Aorta (tissue), 5 donors: Measurements from ENCODE around the gene MBOAT7. TPM values are rescaled to one million over a fixed set of nuclear protein-coding genes. Genes with fewer than 3 reads are reported as not detected.
"Not testable (repeated sequence)": the region's sequence is repeated elsewhere in the genome, so short reads cannot be mapped to it uniquely, and the experiment has no call there.

ENCODE experiments used
- ATAC-seq: fragments of 200-7000 bp; cut with Tn5 transposase; one replicate; pipeline ENCODE4 v1.9.1; 2022; ENCODE audit warnings: moderate library complexity; ENCODE audit not compliant: low FRiP score
- DNase-seq, 2 donors: peaks; one replicate each; pipeline ENCODE4 v3.0.0-alpha.2; 2020
- H3K27ac ChIP-seq, 2 donors: one replicate each; pipeline ENCODE4 v1.5.1; 2013; ENCODE audit warnings: low read length in 2 of 2, mild to moderate bottlenecking in 2 of 2, moderate library complexity in 2 of 2, control low read depth in 1 of 2, inconsistent platforms in 1 of 2, low read depth in 1 of 2
- H3K27me3 ChIP-seq, 2 donors: one replicate each; pipeline ENCODE4 v1.6.1; 2013; ENCODE audit warnings: control low read depth in 1 of 2, low read length in 1 of 2, mild to moderate bottlenecking in 1 of 2, moderate library complexity in 1 of 2; ENCODE audit not compliant: insufficient read depth in 2 of 2, control insufficient read depth in 1 of 2
- H3K36me3 ChIP-seq, 2 donors: one replicate each; pipeline ENCODE4 v1.6.1; 2013; ENCODE audit warnings: control low read depth in 1 of 2, low read length in 1 of 2, mild to moderate bottlenecking in 1 of 2; ENCODE audit not compliant: insufficient read depth in 2 of 2, control insufficient read depth in 1 of 2
- H3K4me1 ChIP-seq, 2 donors: one replicate each; pipeline ENCODE4 v1.6.1; 2013; ENCODE audit warnings: low read length in 2 of 2, control low read depth in 1 of 2, mild to moderate bottlenecking in 1 of 2, moderate library complexity in 1 of 2; ENCODE audit not compliant: insufficient read depth in 2 of 2, control insufficient read depth in 1 of 2
- H3K4me3 ChIP-seq, 2 donors: one replicate each; pipeline ENCODE4 v1.5.1; 2013; ENCODE audit warnings: low read length in 2 of 2, control low read depth in 1 of 2, mild to moderate bottlenecking in 1 of 2
- H3K9me3 ChIP-seq: one replicate; pipeline ENCODE4 v1.6.1; 2013; ENCODE audit warnings: mild to moderate bottlenecking, low read length; ENCODE audit not compliant: control insufficient read depth
- WGBS, 2 donors: extraction: QIAGEN DNeasy Blood & Tissue Kit; methylation state at CpG; one replicate each; pipeline ENCODE4 v1.1.7; 2013; 5-methylcytosine and 5-hydroxymethylcytosine counted together
- intact Hi-C, 2 donors: fragments of 100-400 bp; cut with DNase I; formaldehyde crosslinking; loops; one replicate each; pipeline versions ENCODE4 v1.14.2 to v1.15.0; 2022
- polyA plus RNA-seq, 2 donors: library from polyadenylated mRNA; stranded (reverse); fragments of 200-250 nt; gene quantifications; one replicate each; pipeline ENCODE4 v1.2.3, GENCODE V29; 2013
- total RNA-seq, 2 donors: library from RNA; stranded (reverse); fragmentation: NEBNext Ultra II Directional; extraction: Animal tissue kit (Norgen Biotek cat#: 25700); gene quantifications; one replicate each; pipeline ENCODE4 v1.2.1, GENCODE V29; 2021
- donor health status: healthy with polysubstance abuse.
- donor health status: Bipolar disorder and iron deficiency.
- donor health status: DM: no; HTN: no; CAD: no.
- donor health status: DM: no; HTN: no; CAD: no.
- donor health status: DM: yes; HTN: yes; CAD: no.

MBOAT7 gene
- total and polyA plus RNA-seq, 4 donors, result 11.9 to 40.7 (median 26.7) TPM

GRCh38 chr19:54196536-54196935 lies 7.2 kb upstream of the MBOAT7 start:
- intact Hi-C loops, result loop anchor here in 1 of 2 donors (10.0 kb wide), 1 partner anchor 332 kb away; the partner anchor contains the start of gene MYADM
- peak; percentile 27 to 47 for DNase-seq
- 95 to 96% methylated on average over 7 of the region's 7 CpGs for WGBS, 2 donors
- H3K9me3 ChIP-seq, result no peaks in the 10 kb centered on the region
- H3K27me3 ChIP-seq, result no peaks in the 10 kb centered on the region
- no peaks in the 10 kb centered on the region for H3K4me1 ChIP-seq
- no peak overlapping the region for H3K27ac ChIP-seq
- ATAC-seq, result no peak
- H3K36me3 ChIP-seq, result no peaks in the 10 kb centered on the region
- no peak overlapping the region for H3K4me3 ChIP-seq

- not testable (repeated sequence) for H3K36me3 ChIP-seq, H3K4me1 ChIP-seq, H3K27me3 ChIP-seq, H3K27ac ChIP-seq, H3K9me3 ChIP-seq, H3K4me3 ChIP-seq, DNase-seq, ATAC-seq
- 92 to 93% methylated on average over 12 of the region's 12 CpGs for WGBS, 2 donors
- intact Hi-C loops, result loop anchor here (5.0 to 10.0 kb wide), 3 partner anchors 77 to 330 kb away; partner anchors contain the start of genes MYADM (in 2 of the 2), PRPF31 (in 1 of the 2) and TFPT (in 1 of the 2)
These were observed 5.1 kb upstream of the MBOAT7 start for GRCh38 chr19:54194463-54194862.

DNA sequence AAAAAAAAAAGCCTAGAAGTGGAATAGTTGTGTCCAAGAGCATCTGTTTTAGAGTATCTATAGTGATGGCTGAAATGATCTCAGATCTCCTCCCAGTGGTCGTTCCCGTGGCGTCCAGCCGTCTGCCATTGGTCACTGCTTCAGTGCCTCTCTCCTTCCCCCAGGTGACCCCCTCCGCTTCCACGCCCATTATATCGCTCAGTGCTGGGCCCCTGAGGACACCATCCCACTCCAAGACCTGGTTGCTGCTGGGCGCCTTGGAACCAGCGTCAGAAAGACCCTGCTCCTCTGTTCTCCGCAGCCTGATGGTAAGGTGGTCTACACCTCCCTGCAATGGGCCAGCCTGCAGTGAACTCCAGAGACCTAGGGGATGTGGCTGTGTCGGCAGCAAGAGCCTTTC lies 3.6 kb upstream of the MBOAT7 start:
- Histone ChIP-seq H3K27ac (no peak overlapping the region), H3K9me3 (no peaks in the 10 kb centered on the region), H3K27me3 (no peaks in the 10 kb centered on the region), H3K36me3 (no peaks in the 10 kb centered on the region), H3K4me1 (no peaks in the 10 kb centered on the region), H3K4me3 (no peak overlapping the region)
- ATAC-seq (no peak), DNase-seq (peak in 1 of 2 donors; percentile 44)
- intact Hi-C loops, result loop anchor here (5.0 to 10.0 kb wide), 3 partner anchors 76 to 328 kb away; partner anchors contain the start of genes MYADM (in 2 of the 2), PRPF31 (in 1 of the 2) and TFPT (in 1 of the 2)
- WGBS, 2 donors, result 93 to 95% methylated on average over 11 of the region's 11 CpGs

DNA sequence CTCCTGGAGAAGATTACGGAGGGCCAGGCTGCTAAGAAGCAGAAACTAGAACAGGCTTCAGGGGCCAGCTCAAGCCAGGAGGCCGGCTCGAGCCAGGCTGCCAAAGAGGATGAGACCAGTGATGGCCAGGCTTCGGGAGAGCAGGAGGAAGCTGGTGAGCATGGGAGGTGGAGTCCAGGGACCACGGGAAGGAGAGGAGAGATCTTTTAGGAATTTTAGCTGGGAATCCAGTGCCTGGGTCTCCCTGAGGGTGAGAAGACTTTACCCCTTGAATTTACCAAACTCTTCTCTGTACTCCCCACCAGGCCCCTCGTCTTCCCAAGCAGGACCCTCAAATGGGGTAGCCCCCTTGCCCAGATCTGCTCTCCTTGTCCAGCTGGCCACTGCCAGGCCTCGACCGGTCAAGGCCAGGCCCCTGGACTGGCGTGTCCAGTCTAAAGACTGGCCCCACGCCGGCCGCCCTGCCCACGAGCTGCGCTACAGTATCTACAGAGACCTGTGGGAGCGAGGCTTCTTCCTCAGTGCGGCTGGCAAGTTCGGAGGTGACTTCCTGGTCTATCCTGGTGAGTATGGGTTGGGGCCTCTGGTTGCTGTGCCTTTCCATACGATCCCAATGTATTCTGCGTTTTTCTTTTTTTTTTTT lies 2.6 kb upstream of the MBOAT7 start:
- Histone ChIP-seq H3K4me1 (no peaks in the 10 kb centered on the region), H3K36me3 (no peaks in the 10 kb centered on the region), H3K9me3 (no peaks in the 10 kb centered on the region), H3K27ac (peak overlapping the region in 1 of 2 donors; percentile 56), H3K27me3 (no peaks in the 10 kb centered on the region), H3K4me3 (peak overlapping the region; percentile 42 to 54)
- ATAC-seq, result no peak
- intact Hi-C loops, result loop anchor here (5.0 to 10.0 kb wide), 3 partner anchors 75 to 327 kb away; partner anchors contain the start of genes MYADM (in 2 of the 2), PRPF31 (in 1 of the 2) and TFPT (in 1 of the 2)
- DNase-seq, result peak; percentile 54 to 77
- 61 to 62% methylated on average over 19 of the region's 19 CpGs for WGBS, 2 donors

- DNase-seq (peak; percentile 94), ATAC-seq (peak; percentile 65)
- intact Hi-C loops, result loop anchor here (5.0 to 10.0 kb wide), 3 partner anchors 74 to 326 kb away; partner anchors contain the start of genes MYADM (in 2 of the 2), PRPF31 (in 1 of the 2) and TFPT (in 1 of the 2)
- Histone ChIP-seq H3K9me3 (no peaks in the 10 kb centered on the region), H3K4me3 (peak within 1 kb of the TSS; percentile 42 to 54), H3K27ac (peak within 1 kb of the TSS; percentile 47 to 94), H3K4me1 (no peaks in the 10 kb centered on the region), H3K36me3 (no peaks in the 10 kb centered on the region), H3K27me3 (no peaks in the 10 kb centered on the region)
- WGBS, 2 donors, result 1% methylated on average over 70 to 77 of the region's 77 CpGs
These were observed 1.8 kb upstream of the MBOAT7 start, which contains the start of gene TSEN34 for GRCh38 chr19:54191011-54191810. Gene TSEN34 (plus strand): TSS chr19:54191308. CDS start chr19:54191365, 57 bp downstream.

GRCh38 chr19:54190503-54191010 lies 1.2 kb upstream of the MBOAT7 start:
- intact Hi-C loops, result loop anchor here (1.0 to 10.0 kb wide), 4 partner anchors 53 to 326 kb away; partner anchors contain the start of genes MYADM (in 2 of the 2), CNOT3 (in 1 of the 2), PRPF31 (in 1 of the 2) and TFPT (in 1 of the 2)
- peak; percentile 91 for ATAC-seq
- DNase-seq, result peak; percentile 100
- H3K4me3 ChIP-seq, result peak overlapping the region; percentile 42 to 54
- no peaks in the 10 kb centered on the region for H3K36me3 ChIP-seq
- H3K9me3 ChIP-seq, result no peaks in the 10 kb centered on the region
- H3K27ac ChIP-seq, result peak overlapping the region; percentile 47 to 94
- H3K4me1 ChIP-seq, result no peaks in the 10 kb centered on the region
- 0% methylated on average over 56 of the region's 56 CpGs for WGBS, 2 donors
- no peaks in the 10 kb centered on the region for H3K27me3 ChIP-seq

DNA sequence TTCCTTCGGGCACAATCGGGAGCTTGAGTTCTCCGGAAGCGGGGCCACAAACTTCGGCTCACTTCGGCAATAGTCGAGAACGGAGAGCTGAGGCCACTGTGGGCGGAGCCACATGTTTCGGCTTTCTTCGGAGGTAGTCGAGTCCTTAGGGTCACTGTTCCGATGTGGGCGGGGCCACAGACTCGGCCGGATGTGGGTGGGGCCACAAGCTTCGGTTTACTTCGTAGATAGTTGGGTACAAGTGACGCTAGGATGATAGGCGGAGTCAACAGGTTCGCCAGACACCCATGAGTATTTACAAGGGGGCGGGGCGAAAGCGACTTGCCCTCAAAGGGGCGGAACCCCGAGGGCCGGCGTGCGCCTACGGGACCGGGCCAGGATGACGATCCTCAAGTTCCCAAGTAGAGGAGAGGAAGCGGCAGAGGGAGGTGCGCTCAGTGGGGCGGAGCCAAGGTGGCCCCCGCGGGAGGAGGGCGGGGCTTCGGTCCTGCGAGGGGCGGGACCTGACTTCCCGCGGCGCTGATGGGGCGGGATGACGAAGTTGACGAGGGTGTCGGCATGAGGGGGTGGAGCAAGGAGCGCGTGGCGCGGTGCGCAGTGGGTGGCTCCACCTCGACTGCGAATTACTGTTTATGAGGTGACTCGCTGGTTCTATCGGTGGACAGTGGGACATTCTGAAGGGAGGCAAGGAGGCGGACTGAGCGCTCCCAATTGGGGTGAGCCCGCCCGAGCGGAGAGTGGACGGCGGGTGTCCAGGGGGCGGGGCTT lies 539 bp upstream of the MBOAT7 start:
- H3K4me3 ChIP-seq, result peak overlapping the region in 1 of 2 donors; percentile 20
- ATAC-seq (peak; percentile 91), DNase-seq (peak; percentile 100)
- no peaks in the 10 kb centered on the region for H3K4me1 ChIP-seq
- H3K27ac ChIP-seq, result peak overlapping the region; percentile 47 to 94
- intact Hi-C loops, result loop anchor here (1.0 to 10.0 kb wide), 4 partner anchors 53 to 325 kb away; partner anchors contain the start of genes MYADM (in 2 of the 2), CNOT3 (in 1 of the 2), PRPF31 (in 1 of the 2) and TFPT (in 1 of the 2)
- WGBS, 2 donors, result 0% methylated on average over 64 to 65 of the region's 65 CpGs
- no peaks in the 10 kb centered on the region for H3K36me3 ChIP-seq
- no peaks in the 10 kb centered on the region for H3K27me3 ChIP-seq
- H3K9me3 ChIP-seq, result no peaks in the 10 kb centered on the region
